Calu3 (cell line): ENCODE measurements around the gene RTTN. TPM values are rescaled to one million over a fixed set of nuclear protein-coding genes. Genes with fewer than 3 reads are reported as not detected.

Experiments used
- BruUV-seq: library from RNA; stranded (reverse); fragments of 400-500 nt; replicated peaks from 2 replicates; lab custom pipeline; 2021; lab: Mats Ljungman, UMichigan
- CTCF ChIA-PET: fragments of 300-600 bp; sonication (Branson Sonifier 250); formaldehyde crosslinking; loops from one replicate; lab custom pipeline; 2022; ENCODE audit warnings: antibody characterized with exemption; lab: Charles Lee
- DNase-seq: peaks from one replicate; pipeline ENCODE4 v3.0.0; 2022
- H3K27ac Mint-ChIP-seq: one replicate; pipeline ENCODE4 v1.8.0; 2022; ENCODE audit warnings: mixed read lengths; ENCODE audit not compliant: unreplicated experiment
- H3K27me3 Mint-ChIP-seq: one replicate; pipeline ENCODE4 v1.8.0; 2022; ENCODE audit warnings: mixed read lengths; ENCODE audit not compliant: unreplicated experiment
- H3K36me3 Mint-ChIP-seq: one replicate; pipeline ENCODE4 v1.8.0; 2022; ENCODE audit warnings: mild to moderate bottlenecking, moderate library complexity, mixed read lengths; ENCODE audit not compliant: insufficient read depth, unreplicated experiment
- H3K4me1 Mint-ChIP-seq: one replicate; pipeline ENCODE4 v1.8.0; 2022; ENCODE audit warnings: mild to moderate bottlenecking, low read depth, mixed read lengths; ENCODE audit not compliant: unreplicated experiment
- H3K4me3 Mint-ChIP-seq: one replicate; pipeline ENCODE4 v1.8.0; 2022; ENCODE audit warnings: mild to moderate bottlenecking, low read depth, moderate library complexity, mixed read lengths; ENCODE audit not compliant: unreplicated experiment
- H3K9me3 Mint-ChIP-seq: one replicate; pipeline ENCODE4 v1.8.0; 2022; ENCODE audit warnings: low read depth, mixed read lengths; ENCODE audit not compliant: unreplicated experiment
- intact Hi-C: fragments of 100-400 bp; cut with micrococcal nuclease; formaldehyde crosslinking; loops from one replicate; pipeline ENCODE4 v1.10.0; 2022; ENCODE audit not compliant: unreplicated experiment
- total RNA-seq: library from RNA; stranded (reverse); gene quantifications from 2 replicates; pipeline ENCODE4 v1.2.3, GENCODE V29; 2022
- TF ChIP-seq, protein P1 (sequence below): fragments of 200-600 bp; IDR thresholded peaks from one replicate; pipeline ENCODE4 v1.8.0; 2022; ENCODE audit warnings: antibody characterized with exemption; ENCODE audit not compliant: unreplicated experiment

Gene RTTN
- total RNA-seq, 1 experiment from 2014 or later = 22.7 TPM

- no peak for DNase-seq
- TF ChIP-seq, protein P1, sequence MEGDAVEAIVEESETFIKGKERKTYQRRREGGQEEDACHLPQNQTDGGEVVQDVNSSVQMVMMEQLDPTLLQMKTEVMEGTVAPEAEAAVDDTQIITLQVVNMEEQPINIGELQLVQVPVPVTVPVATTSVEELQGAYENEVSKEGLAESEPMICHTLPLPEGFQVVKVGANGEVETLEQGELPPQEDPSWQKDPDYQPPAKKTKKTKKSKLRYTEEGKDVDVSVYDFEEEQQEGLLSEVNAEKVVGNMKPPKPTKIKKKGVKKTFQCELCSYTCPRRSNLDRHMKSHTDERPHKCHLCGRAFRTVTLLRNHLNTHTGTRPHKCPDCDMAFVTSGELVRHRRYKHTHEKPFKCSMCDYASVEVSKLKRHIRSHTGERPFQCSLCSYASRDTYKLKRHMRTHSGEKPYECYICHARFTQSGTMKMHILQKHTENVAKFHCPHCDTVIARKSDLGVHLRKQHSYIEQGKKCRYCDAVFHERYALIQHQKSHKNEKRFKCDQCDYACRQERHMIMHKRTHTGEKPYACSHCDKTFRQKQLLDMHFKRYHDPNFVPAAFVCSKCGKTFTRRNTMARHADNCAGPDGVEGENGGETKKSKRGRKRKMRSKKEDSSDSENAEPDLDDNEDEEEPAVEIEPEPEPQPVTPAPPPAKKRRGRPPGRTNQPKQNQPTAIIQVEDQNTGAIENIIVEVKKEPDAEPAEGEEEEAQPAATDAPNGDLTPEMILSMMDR = no peak
- Mint-ChIP-seq H3K27me3 (no peaks in the 10 kb centered on the region), H3K4me3 (no peak overlapping the region), H3K4me1 (no peaks in the 10 kb centered on the region), H3K27ac (no peak overlapping the region), H3K9me3 (no peaks in the 10 kb centered on the region), H3K36me3 (no peaks in the 10 kb centered on the region)
- intact Hi-C loops = no loop called here
- BruUV-seq = no TSS peak
- CTCF ChIA-PET = no interaction called here
Measured at GRCh38 chr18:70058916-70059315, 146.6 kb downstream of the RTTN start.

GRCh38 chr18:70047931-70048603, 157.4 kb downstream of the RTTN start:
- intact Hi-C loops = no loop called here
- H3K4me3 Mint-ChIP-seq = no peak overlapping the region
- TF ChIP-seq, protein P1 = no peak
- no peak overlapping the region for H3K27ac Mint-ChIP-seq
- H3K9me3 Mint-ChIP-seq = no peaks in the 10 kb centered on the region
- no peaks in the 10 kb centered on the region for H3K4me1 Mint-ChIP-seq
- no peaks in the 10 kb centered on the region for H3K27me3 Mint-ChIP-seq
- CTCF ChIA-PET = no interaction called here
- no peak for DNase-seq
- H3K36me3 Mint-ChIP-seq = no peaks in the 10 kb centered on the region
- no TSS peak for BruUV-seq

GRCh38 chr18:70046796-70047195, 158.7 kb downstream of the RTTN start:
- BruUV-seq = no TSS peak
- Mint-ChIP-seq H3K27ac (no peak overlapping the region), H3K36me3 (no peaks in the 10 kb centered on the region), H3K4me1 (no peaks in the 10 kb centered on the region), H3K4me3 (no peak overlapping the region), H3K27me3 (no peaks in the 10 kb centered on the region), H3K9me3 (no peaks in the 10 kb centered on the region)
- intact Hi-C loops = no loop called here
- TF ChIP-seq, protein P1 = no peak
- CTCF ChIA-PET = no interaction called here
- no peak for DNase-seq

DNA sequence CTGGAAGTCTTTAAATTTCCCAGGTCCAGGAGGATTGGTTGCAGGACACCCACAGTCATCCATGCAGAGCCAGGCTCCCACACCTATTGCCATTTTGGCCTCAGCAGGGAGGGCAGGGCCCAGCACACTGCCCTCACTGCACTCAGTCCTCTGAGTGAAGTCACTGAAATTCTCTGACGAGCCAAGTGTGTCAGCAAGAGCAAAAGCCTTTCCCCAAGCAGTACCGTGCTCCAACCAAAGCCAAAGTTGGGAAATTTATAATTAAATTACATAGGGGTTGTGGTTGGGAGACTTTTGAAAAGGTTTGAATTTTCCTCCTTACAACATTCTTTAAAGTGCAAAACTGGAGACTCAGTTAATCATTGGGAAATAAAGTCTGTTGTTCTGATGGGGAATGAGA, 159.3 kb downstream of the RTTN start:
- H3K27ac Mint-ChIP-seq = no peak overlapping the region
- no TSS peak for BruUV-seq

More for the DNA sequence above, 159.3 kb downstream of the RTTN start:
- Mint-ChIP-seq H3K4me3 (no peak overlapping the region), H3K9me3 (no peaks in the 10 kb centered on the region), H3K36me3 (no peaks in the 10 kb centered on the region), H3K4me1 (no peaks in the 10 kb centered on the region), H3K27me3 (no peaks in the 10 kb centered on the region)
- no peak for DNase-seq
- TF ChIP-seq, protein P1 = no peak
- intact Hi-C loops = no loop called here
- CTCF ChIA-PET = no interaction called here
